ENCODE results near the gene CDIP1.

- TF ChIP-seq, protein P1, sequence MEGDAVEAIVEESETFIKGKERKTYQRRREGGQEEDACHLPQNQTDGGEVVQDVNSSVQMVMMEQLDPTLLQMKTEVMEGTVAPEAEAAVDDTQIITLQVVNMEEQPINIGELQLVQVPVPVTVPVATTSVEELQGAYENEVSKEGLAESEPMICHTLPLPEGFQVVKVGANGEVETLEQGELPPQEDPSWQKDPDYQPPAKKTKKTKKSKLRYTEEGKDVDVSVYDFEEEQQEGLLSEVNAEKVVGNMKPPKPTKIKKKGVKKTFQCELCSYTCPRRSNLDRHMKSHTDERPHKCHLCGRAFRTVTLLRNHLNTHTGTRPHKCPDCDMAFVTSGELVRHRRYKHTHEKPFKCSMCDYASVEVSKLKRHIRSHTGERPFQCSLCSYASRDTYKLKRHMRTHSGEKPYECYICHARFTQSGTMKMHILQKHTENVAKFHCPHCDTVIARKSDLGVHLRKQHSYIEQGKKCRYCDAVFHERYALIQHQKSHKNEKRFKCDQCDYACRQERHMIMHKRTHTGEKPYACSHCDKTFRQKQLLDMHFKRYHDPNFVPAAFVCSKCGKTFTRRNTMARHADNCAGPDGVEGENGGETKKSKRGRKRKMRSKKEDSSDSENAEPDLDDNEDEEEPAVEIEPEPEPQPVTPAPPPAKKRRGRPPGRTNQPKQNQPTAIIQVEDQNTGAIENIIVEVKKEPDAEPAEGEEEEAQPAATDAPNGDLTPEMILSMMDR (IDR thresholded peaks at IDR 0.05; ENCODE audit: borderline replicate concordance, extremely low read depth, low read length, poor library complexity, severe bottlenecking) = peak; percentile 58
- TF ChIP-seq EZH2 (IDR thresholded peaks at IDR 0.05; ENCODE audit: borderline replicate concordance, low read depth, low read length, severe bottlenecking) = no peak
Observed at GRCh38 chr16:4511441-4512082, 27.0 kb downstream of the CDIP1 start.

All from DND-41 (cell line).